NCI-H774 (cell line): Measurements from ENCODE around the gene CDKN1C.

Experiments used
- DNase-seq: peaks from one replicate; lab custom pipeline; 2025; lab: John Stamatoyannopoulos, UW

Gene CDKN1C

DNA sequence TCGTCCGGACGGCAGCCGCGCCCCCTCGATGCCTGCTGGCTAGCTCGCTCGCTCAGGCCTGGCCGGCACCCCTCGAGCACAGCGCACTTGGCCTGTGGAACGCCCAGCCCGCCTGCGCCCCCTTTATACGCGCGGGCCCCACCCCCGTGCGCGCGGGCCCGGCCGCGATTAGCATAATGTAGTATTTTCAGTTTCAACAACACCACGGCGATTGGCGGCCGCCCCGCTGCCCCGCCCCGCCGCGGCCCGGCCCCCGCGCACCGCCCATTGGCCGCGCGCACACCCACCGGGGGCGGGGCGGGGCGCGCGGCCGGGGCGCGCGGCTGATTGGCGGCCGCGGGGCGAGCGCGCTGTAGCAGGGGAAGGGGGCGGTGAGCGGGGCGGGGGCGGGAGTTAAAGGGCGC is at the start of gene CDKN1C:
Gene CDKN1C (minus strand): TSS at position 98 of the 404 bp plus-strand sequence. CDS start 319 bp downstream, outside the sequence.
- peak; percentile 81 for DNase-seq

DNA sequence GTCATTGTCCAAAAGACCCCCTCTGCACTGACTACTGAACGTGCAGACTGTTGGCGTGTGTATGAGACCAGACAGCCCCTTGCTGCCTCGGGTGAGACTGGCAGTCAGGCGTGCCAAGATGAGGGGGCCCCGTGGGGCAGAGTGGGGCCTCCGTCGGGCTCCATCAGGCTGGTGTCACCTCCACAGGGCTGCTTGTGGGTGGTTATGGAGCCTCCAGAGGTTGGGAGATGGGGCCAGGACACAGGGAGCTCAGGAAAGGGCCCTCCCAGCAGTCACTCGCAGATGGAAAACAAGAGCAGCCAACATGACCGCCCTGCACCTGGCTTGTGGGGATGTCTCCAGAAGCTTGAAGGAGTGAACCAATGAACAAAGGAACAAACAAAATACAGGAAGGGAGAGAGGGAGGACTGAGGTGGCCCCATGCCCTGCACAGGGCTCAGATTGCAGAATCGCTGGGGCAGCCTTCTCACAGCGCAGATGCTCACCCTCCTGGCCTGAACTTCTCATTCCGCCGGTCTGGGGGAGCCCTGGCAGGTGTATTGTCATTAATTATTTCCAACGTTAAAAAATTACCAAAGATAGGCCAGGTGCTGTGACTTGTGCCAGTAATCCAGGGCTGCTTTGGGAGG is 49.1 kb upstream of the CDKN1C start:
- no peak for DNase-seq

DNA sequence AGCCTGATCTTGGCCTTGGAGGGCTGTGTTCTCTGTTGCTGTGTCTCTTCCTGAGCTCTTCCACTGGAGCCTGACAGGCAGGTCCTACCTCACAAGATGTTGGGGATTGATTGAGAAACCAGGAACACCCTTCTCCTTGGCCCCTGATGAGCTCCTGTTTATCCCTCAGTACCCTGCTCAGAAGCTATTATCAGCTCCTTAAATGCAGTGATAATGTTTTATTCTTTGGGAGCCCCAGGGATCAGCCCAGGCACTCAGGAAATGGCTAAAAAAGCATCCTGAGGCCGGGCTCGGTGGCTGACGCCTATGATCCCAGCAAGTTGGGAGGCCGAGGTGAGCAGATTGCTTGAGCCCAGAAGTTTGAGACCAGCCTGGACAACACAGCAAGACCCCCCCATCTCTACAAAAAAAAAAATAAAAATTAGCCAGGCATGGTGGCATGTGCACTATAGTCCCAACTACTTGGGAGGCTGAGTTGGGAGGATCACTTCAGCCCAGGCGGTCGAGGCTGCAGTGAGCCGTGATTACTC is 48.5 kb upstream of the CDKN1C start:
- DNase-seq, result no peak

DNA sequence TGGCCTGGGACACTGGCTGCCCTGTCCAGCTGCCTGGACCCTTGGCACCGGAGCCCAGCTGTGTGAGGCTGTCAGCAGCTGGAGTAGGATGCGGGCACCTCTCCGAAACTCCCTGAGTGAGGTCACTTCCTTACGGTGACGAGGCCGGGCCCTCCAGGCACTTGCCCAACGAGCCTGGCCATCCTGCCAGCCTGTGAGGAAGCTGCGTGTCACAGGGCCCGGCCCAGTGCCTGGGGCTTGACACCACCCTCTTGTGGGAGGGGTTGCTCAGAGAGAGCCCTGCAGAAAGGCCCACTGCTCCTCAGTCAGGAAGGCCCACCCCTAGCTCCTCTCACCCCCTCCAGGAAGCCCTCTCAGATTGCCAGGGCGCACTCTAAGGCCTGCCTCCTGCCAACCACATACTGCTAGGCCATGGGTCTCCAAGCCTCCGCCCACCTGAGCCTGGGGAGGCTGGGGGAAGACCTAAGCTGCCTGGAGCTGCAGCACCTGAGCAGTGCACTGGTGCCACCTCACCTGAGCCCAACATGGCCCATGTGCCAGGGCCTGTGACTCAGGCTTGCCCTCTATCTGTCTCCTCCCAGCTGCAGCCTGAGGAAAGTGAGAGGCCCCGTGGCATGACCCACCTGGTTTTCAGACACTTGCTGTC is 47.9 kb upstream of the CDKN1C start:
- no peak for DNase-seq

DNA sequence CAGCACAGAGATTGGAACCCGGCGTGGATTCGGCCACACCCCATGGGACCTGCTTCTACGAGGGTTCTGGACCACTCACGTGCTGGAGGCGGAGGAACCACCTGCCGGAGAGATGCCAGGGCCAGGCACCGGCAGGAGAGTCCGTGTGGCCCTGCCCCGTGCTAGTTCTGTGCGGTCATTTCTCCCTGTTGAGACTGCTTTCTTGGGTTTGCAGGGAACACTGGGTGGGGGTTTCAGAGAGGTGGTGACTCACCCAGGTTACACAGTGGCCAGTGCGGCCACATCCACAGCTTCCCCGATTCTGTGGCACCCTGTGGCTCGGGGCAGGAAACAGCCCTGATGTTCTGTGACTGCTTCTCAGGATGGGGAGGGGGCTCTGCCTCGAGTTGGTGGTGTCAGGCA is 47.3 kb upstream of the CDKN1C start:
- DNase-seq, result no peak

DNA sequence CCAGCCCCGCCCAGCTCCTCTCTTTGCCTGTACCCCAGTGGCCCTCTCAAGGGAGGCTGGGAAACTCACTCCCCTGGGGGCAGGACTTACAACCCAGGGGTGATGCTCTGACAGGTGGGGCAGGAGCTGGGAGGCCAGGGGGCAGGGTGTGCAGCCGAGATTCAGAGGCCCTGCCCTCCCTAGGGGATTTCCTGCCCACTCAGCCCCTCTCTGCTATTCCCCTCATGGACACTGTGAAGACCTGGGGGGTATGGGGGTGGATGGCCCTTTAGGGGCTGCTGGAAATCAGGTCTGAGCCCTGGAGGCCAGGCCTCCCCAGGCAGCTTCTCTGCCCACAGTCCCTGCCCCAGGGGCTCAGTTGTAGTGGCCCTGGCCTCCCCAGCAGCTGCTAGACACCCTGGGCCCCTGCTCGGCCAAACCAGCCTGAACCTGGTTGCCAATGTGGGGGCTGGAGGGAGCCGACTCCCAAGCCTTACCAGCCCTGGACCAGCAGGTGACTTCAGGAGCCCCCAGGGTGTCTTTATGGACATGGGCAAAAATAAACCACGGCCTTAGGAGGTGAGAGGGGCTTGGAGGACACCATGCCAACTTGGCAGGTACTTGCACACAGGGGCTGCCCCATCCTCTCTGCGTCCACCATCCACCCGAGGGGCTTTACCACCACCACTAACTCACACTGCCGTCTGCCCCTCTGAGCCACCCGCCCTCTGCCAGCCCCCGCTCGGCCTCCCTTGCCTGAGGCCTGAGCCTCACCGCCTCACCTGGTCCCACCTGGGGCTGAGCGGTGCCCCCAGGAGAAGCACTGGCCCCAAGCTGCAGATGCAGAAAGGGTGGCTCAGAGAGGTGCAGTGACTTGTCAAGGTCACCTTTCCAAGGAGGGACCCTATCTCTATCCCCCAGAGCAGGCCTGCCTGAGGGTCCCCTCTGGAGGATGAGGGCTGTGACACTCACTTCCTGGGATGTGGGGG is 46.5 kb upstream of the CDKN1C start:
- DNase-seq, result no peak

DNA sequence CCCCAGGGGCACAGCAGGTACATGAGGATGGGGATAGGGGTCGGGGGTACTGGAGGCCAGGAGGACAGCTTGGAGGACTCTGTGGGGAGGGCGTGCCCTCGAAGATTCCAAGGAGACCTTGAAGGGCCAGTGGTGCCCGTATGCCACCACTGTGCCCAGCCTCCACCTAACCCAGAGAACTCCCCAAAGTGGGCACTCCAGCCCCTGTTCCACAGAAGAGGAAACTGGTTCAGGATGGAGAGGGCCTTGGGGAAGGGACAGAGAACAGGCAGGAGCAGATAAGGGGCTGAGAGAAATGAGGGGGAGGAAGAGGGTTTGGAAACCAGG is 45.8 kb upstream of the CDKN1C start:
- no peak for DNase-seq

DNA sequence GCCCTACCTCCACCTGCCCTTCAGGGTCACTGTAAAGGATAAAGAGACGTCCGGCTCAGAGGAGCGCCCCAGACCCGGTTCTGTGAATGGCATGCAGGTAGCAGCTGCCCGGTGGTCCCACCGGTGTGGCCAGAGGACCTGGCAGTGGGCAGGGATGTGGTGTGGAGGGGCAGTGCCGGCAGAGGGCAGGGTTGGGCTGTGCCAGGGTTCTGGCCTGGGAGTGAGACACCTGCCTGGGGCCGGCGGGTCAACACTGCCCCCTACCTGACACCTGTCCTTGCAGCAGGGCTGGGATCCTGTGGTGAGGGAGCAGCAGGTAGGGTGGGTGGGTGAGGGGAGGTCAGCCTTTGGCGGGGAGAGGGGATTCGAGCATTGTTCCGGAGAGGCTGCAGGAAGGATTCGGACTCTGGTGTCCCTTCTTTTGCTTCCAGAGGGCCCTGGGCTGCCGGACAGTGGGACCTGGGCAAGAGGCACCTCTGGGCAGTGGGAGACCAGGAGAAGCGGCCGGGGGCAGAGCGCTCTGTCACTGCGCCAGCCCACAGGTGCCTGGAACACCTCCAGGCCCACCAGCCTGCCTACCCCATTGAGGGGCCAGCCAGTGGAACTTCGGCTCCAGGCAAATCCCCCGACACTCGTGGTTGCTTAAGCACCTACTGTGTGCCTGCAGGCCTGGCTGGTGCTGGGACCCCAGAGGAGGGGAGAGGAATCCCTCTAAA is 45.3 kb upstream of the CDKN1C start:
- DNase-seq, result peak; percentile 71

DNA sequence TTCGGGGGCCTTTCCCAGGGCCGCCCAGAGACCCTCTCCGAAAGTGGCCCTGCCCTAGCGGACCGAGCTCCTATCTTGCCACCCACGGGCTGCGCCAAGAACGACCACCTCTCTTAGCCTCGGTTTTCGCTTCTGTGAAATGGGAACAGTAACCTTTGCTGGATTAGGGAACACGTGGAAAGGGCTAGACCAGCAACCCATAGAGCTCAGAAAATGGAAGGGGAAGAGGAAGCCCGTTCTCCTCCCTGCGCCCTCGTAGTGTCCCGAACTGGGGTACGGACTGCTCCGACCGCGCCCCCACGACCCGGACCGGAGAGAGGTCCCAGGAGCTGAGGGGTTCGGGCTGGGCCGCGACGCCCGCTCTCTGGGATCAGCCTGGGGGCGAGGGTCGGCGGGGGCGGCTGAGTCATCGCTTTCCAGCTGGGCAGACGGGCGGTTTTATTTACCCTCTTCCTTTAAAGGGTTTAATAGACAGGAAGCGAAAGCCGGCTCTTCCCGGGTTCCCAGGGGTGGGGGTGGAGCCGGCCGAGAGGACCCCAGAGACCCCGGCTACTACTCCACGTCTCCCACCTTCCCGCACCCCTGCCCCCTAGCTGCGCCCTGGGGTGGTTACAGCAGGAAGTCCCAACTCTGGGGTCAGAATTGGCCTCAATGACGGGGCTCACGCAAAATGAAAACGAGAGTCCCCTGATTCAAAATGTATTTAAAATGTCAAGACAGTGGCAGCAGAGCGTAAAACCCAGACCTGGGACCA is 44.6 kb upstream of the CDKN1C start:
- no peak for DNase-seq

DNA sequence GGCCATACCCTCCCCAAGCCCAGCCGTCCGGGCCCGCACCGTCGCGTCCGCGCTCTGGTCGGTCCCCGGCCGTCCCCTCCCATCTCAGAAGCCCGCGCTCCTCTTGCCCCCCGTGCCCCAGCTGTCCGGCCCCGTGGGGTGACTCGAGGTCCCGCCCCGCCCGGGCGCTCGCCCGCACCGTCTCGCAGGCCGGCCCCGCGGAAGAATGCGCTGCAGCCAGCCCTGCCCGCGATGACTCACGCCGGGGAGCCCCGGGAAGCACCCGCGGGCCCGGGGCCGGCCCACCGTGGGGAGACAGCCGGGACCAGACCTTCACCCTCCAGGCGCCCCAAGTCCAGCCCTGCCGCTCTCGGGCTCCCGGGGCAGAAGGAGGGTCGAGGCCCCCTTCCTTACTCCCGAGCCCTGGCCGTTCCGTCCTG is 44.0 kb upstream of the CDKN1C start:
- no peak for DNase-seq

DNA sequence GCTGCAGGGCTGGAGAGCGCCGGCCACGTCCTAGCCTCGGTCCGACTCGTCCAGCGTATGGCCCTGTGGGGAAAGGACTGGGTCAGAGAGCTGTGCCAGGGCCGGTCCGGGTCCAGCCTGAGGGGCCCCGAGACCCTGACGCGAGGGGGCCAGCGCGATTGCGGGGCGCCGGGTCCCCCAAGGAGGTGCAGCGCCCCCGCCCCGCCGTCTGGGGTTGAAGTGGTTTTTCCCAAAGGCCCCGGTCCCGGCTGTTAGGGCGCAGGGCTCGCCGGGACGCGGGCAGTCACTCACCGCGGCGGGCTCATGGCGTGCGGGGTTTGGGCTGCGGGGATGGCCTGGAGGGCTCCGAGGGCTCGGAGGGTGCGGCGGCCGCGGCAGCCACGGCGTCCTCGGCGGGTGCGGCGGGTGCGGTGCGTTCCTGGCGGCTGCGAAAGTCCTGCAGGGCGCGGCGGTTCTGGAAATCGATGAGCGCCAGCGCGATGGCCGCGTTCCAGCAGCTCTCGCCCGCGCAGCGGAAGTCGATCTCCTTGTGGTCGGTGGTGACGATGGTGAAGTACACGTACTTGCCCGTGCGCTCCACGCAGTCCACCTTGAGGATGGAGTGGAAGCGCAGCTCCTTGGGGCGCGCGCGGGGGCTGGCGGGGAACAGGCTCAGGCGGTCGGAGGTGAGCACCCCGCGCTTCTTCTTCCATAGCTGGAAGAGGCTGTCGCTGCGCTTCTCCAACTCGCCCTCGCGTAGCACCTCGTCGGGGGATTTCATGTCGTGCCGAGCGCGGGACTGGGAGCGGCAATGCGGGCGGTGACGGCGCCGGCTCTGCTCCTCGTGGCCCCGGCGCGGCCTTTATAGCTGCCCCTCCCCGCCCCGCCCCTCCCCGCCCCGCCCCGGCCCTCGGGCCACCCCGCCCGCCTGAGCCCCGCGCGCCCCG is 43.3 kb upstream of the CDKN1C start, which contains the start of gene PHLDA2:
Gene PHLDA2 (minus strand): TSS at position 816 of the 926 bp plus-strand sequence. CDS start 56 bp downstream, at position 760.
- DNase-seq, result peak; percentile 14

DNA sequence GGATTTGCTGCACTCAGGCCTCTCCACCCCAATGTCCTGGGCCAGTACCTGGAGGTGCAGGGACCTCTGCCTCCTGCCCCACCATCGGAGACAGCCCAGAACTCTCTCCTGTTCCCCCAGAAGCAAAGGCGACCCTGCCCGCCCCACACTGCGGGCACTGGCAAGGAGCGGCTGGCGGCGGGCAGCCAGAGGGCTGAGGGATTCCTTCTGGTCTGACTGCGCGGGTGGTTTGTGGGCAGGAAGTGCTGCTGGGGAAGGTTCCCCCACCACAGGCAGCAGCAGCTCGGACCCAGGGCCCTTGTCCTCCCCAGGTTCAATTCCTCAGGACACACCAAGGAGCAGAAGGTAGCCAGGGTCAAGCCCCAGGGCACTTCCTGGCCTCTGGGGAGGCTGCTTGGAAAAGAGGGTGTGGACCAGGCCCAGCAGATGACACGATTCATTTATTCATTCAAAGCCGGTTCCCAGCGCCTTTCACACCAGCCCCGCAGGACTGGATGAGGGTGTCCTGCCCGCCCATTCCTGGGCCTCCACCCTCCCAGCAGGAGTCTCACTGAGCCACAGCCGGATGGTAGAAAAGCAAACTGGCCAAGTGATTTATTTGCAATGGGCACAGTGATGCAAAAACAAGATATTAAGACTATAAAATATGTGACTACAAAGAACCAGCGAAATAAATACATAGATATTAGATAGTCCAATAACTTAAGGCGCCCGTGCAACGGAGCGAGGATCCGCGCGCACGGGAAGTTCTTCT is 42.5 kb upstream of the CDKN1C start:
- DNase-seq, result no peak

DNA sequence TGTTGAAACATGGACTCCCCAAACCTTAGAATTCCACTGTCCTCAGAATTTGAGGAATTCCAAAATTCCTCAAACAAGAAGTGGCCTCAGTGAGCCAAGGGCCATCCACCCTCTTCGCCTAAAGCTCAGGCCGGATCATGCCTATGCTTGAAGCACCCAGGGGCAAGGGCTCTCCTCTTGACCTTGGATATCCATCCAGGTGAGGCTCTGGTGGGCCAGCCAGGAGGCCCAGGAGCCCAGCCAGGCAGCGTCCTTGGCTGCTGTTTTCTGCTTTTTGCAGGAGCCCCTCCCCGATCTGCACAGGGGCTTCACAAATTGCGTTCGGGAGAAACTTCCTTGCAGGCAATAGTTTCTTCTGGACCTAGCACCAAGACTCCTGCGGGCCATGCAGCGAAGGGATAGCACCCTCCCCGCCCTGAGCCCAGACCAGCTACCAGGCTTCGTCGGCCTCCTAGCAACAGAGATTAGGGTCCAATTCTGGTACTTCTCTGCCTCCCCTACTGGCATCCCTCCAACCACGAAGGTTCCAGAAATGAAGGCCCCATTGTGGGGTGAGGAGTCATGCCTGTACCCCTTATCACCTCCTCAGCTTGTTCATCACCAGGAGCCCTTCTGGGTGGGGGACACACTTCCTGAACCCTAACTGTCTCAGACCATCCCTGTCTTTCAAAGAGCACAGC is 41.7 kb upstream of the CDKN1C start:
- DNase-seq, result no peak

DNA sequence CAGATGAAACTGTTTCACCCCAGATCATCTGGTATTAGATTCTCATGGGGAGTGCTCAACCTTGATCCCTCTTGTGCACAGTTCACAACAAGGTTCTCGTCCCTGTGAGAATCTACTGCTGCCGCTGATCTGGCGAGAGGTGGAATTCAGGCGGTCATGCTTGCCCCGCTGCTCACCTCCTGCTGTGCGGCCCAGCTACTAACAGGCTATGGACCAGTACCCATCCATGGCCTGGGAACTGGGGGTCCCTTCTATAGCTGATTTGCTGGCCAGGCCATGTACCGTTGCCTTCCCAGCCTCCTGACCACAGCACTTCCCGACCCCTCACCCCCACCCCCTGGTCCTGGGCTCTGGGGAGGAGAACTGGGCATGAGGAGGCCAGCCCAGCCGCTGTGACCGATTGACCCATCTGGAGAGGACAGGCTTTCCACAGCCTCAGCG is 41.1 kb upstream of the CDKN1C start:
- no peak for DNase-seq

DNA sequence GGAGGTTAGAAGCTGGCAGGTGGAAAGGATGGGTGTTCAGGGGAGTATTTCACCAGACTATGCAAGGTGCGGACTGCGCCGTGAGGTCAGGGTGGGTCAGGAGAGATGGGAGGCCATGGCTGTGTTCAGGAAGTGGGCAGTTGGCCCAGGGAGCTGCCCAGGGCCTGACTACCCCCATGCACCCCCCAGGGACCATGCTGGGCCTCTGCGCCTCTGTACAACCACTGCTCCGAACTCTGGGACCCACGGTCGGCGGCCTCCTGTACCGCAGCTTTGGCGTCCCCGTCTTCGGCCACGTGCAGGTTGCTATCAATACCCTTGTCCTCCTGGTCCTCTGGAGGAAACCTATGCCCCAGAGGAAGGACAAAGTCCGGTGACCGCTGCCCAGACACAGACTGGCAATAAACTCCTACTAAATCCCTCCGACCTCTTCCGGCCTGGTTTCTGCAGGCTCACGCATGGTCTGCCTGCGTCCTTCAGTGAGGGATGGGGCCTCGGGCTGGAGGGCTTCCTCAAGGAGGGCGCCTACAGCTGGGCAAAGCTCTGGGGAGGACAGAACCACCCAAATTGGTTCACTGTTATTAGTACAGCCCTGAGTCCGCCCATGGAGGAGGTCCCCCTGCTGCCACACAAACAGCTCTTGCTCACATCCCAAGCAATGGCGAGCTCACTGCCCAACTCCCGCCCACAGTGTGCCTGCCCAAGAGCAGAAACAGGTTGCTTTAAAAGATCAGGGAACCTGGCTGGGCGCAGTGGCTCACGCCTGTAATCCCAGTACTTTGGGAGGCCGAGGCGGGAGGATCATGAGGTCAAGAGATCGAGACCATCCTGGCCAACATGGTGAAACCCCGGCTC is 39.5 kb upstream of the CDKN1C start:
- no peak for DNase-seq

DNA sequence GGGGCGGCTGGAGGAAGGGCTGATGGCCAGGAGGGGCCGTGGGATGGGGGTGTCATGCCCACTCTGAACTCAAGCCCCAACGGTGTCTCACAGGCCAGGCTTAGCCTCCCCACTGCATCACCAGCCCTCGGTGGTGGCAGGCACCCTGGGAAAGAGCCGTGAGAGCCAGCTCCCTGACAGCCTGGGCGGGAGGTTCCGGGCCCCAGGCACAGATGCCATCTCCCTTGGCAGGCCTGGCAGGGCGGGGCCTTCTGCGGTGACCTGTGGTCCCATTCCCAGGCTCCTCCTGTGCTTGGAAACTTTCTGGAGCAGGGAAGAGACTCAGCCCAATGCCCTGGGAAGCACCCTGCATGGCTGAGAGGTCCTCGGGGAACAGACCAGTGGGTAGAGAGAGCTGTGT is 38.8 kb upstream of the CDKN1C start:
- DNase-seq, result no peak
